GM21786 (cell line): ENCODE measurements around the gene NTN1.

Experiments used
- ATAC-seq: cut with Tn5 transposase; IDR thresholded peaks from one replicate; pipeline ENCODE4 v1.9.1; 2021; ENCODE audit not compliant: unreplicated experiment

The NTN1 gene

GRCh38 chr17:9212376-9213302 is 191.3 kb downstream of the NTN1 start:
- no peak for ATAC-seq

GRCh38 chr17:9213303-9213640 is 192.0 kb downstream of the NTN1 start:
- no peak for ATAC-seq

GRCh38 chr17:9215465-9215864 is 194.2 kb downstream of the NTN1 start:
- ATAC-seq, result no peak

- ATAC-seq, result no peak
Measured at GRCh38 chr17:9217151-9218056, 196.1 kb downstream of the NTN1 start.

- no peak for ATAC-seq
Measured at GRCh38 chr17:9218064-9218635, 196.8 kb downstream of the NTN1 start.

GRCh38 chr17:9218911-9219310 is 197.6 kb downstream of the NTN1 start:
- ATAC-seq, result no peak

GRCh38 chr17:9219631-9220397 is 198.5 kb downstream of the NTN1 start:
- no peak for ATAC-seq

GRCh38 chr17:9220398-9221146 is 199.3 kb downstream of the NTN1 start:
- no peak for ATAC-seq

- no peak for ATAC-seq
Measured at GRCh38 chr17:9221147-9221921, 200.0 kb downstream of the NTN1 start.

- no peak for ATAC-seq
Measured at GRCh38 chr17:9221922-9222180, 200.5 kb downstream of the NTN1 start.

- ATAC-seq, result no peak
Measured at GRCh38 chr17:9223531-9223930, 202.2 kb downstream of the NTN1 start.

- ATAC-seq, result no peak
Measured at GRCh38 chr17:9224485-9224884, 203.2 kb downstream of the NTN1 start.

- ATAC-seq, result no peak
Measured at GRCh38 chr17:9225305-9226101, 204.2 kb downstream of the NTN1 start.

- no peak for ATAC-seq
Measured at GRCh38 chr17:9226130-9226793, 205.0 kb downstream of the NTN1 start.

- ATAC-seq, result no peak
Measured at GRCh38 chr17:9226794-9227135, 205.5 kb downstream of the NTN1 start.

- ATAC-seq, result no peak
Measured at GRCh38 chr17:9227819-9228407, 206.6 kb downstream of the NTN1 start.

GRCh38 chr17:9228408-9229159 is 207.3 kb downstream of the NTN1 start:
- ATAC-seq, result no peak
